Psoas muscle (tissue), 8 donors: ENCODE measurements around the gene RPS10. TPM values are rescaled to one million over a fixed set of nuclear protein-coding genes. Genes with fewer than 3 reads are reported as not detected.

Source experiments
- ATAC-seq, 4 donors: fragments of 200-7000 bp; cut with Tn5 transposase; one replicate each; pipeline ENCODE4 v1.9.1; 2020; ENCODE audit warnings: moderate library complexity in 3 of 4, mild to moderate bottlenecking in 2 of 4
- DNase-seq, 2 donors: peaks; one replicate each; pipeline ENCODE4 v3.0.0-alpha.2; 2020
- H3K27ac ChIP-seq: fragments of 200-600 bp; one replicate; pipeline ENCODE4 v1.8.0; 2022
- H3K27me3 ChIP-seq, 3 donors: fragments of 200-600 bp in 1 of 3; one replicate each; pipeline versions ENCODE4 v1.6.1 to v1.8.0; 2013 to 2022; ENCODE audit warnings: low read length in 2 of 3, mild to moderate bottlenecking in 2 of 3, moderate library complexity in 1 of 3; ENCODE audit not compliant: insufficient read depth in 3 of 3
- H3K36me3 ChIP-seq, 2 donors: fragments of 200-600 bp in 1 of 2; one replicate each; pipeline versions ENCODE4 v1.6.1 to v1.8.0; 2013 to 2022; ENCODE audit warnings: low read depth in 1 of 2, mild to moderate bottlenecking in 1 of 2, moderate library complexity in 1 of 2; ENCODE audit not compliant: insufficient read depth in 1 of 2
- H3K4me1 ChIP-seq: fragments of 200-600 bp; one replicate; pipeline ENCODE4 v1.8.0; 2022
- H3K4me3 ChIP-seq: fragments of 200-600 bp; one replicate; pipeline ENCODE4 v1.8.0; 2022; ENCODE audit warnings: mild to moderate bottlenecking
- H3K9me3 ChIP-seq: fragments of 200-600 bp; one replicate; pipeline ENCODE4 v1.8.0; 2022
- CTCF ChIP-seq: fragments of 200-600 bp; IDR thresholded peaks from one replicate; pipeline ENCODE4 v1.8.0; 2022; ENCODE audit warnings: antibody characterized with exemption
- WGBS, 3 donors: extraction: QIAGEN DNeasy Blood & Tissue Kit; methylation state at CpG; one replicate each; pipeline versions ENCODE4 v1.1.6 to v1.1.7; 2013; 5-methylcytosine and 5-hydroxymethylcytosine counted together
- intact Hi-C, 2 donors: fragments of 100-400 bp; cut with DNase I; formaldehyde crosslinking; loops; one replicate each; pipeline versions ENCODE4 v1.11.0 to v1.14.2; 2022
- polyA plus RNA-seq, 3 donors: library from polyadenylated mRNA; stranded (reverse); fragments of 200-250 nt; gene quantifications; one replicate each; pipeline ENCODE4 v1.2.3, GENCODE V29; 2013
- total RNA-seq, 4 donors: library from RNA; stranded (reverse); fragmentation: NEBNext Ultra II Directional in 2 of 4; extraction: Animal tissue kit (Norgen Biotek cat#: 25700) in 2 of 4; gene quantifications; one replicate each; pipeline versions ENCODE4 v1.2.1 to v1.2.4, GENCODE V29; 2021 to 2023
- donor health status: healthy with polysubstance abuse.
- donor health status: DM: no; HTN: no; CAD: no; lungs with moderate emphysema.
- donor health status: Bipolar disorder and iron deficiency.
- donor health status: healthy.
- donor health status: DM: yes; HTN: yes; CAD: no.
- donor health status: DM: no; HTN: no; CAD: no.
- donor health status: DM: no; HTN: no; CAD: no.
- donor health status: DM: yes; HTN: yes; CAD: no.

Gene RPS10
- total and polyA plus RNA-seq, 7 donors, result 601 to 2,522 (median 836) TPM

DNA sequence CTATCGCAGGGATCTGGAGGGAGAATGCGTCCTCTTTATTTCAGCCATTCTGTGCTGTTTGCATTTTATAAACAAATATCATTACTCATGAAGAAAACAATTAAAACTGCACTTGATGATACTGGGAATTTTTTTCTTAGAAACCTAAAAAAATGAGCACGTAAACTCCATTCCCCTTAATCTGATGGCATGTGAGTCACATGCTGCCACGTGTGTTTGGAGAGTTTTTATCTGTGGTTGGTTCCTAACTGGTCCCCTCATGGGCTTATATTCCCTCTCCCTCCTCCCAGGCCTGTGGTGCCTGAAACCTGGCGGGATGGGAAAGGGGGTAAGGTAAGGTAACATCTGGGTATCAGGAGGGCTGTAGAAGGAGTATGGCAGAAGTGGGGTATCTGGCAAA is 46.6 kb upstream of the RPS10 start:
- no peak for ATAC-seq

DNA sequence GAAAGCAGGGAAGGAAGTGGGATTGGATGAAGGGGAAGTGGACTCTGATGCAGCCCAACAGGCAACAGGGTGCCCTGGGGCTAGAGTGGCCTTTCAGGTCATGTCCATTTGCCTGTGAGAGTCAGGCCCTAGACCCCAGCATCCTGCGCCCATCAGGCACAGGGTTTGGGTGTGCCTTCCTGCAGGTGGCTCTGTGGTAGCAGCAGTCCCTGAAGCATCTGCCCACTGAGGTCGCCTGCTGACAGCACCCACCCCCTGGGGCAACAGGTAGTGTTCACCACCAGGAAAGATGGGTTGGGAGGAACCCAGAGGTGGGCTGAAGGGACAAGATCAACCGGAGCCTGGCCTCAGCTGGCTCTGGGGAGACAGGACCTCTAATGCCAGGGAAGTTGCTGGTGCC is 43.6 kb upstream of the RPS10 start:
- no peak overlapping the region for H3K4me3 ChIP-seq
- DNase-seq (no peak), ATAC-seq (no peak)
- no peaks in the 10 kb centered on the region for H3K4me1 ChIP-seq
- 76 to 78% (median 77%) methylated on average over 3 of the region's 3 CpGs for WGBS, 3 donors
- H3K27ac ChIP-seq, result no peak overlapping the region
- peaks cover 3% of the 10 kb centered on the region for H3K9me3 ChIP-seq
- H3K36me3 ChIP-seq, result no peaks in the 10 kb centered on the region
- intact Hi-C loops, result no loop called here
- no peak for TF ChIP-seq CTCF
- H3K27me3 ChIP-seq, result peaks cover 0 to 26% (median 6%) of the 10 kb centered on the region in 3 donors

More for the DNA sequence above, 46.6 kb upstream of the RPS10 start:
- intact Hi-C loops, result no loop called here
- no peak overlapping the region for H3K4me3 ChIP-seq
- no peaks in the 10 kb centered on the region for H3K27me3 ChIP-seq
- H3K27ac ChIP-seq, result no peak overlapping the region
- TF ChIP-seq CTCF, result no peak
- no peak for DNase-seq
- H3K4me1 ChIP-seq, result no peaks in the 10 kb centered on the region
- H3K36me3 ChIP-seq, result no peaks in the 10 kb centered on the region
- 88 to 95% (median 90%) methylated on average over 5 of the region's 5 CpGs for WGBS, 3 donors
- peaks cover 3% of the 10 kb centered on the region for H3K9me3 ChIP-seq

DNA sequence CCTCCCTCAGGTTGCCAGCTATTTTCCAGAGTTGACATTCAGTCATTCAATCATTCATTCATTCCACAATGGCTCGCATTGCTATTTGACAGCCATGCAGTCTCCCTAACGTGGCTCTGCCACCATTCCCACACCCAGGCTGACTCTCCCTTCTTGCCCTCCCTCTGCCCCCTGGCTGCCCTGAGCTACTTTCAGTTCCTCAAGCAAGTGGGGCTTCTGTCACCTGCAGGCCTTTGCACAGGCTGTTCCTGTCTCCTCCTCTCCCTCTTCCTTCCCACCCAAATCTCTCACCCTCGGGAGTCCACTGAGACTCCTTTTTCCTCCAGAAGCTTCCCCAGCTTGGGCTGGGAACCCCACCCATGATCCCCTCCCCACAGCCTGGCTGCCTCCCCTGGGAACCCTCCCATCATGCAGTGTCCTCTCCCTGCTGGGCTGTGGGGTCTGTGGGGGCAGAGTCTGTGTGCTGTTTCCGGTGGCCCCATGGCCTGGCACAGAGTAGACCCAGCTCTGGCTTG is 42.6 kb upstream of the RPS10 start:
- Histone ChIP-seq H3K9me3 (no peaks in the 10 kb centered on the region), H3K36me3 (no peaks in the 10 kb centered on the region), H3K27me3 (peaks cover 0 to 27% (median 6%) of the 10 kb centered on the region in 3 donors), H3K4me3 (no peak overlapping the region), H3K4me1 (no peaks in the 10 kb centered on the region), H3K27ac (no peak overlapping the region)
- WGBS, 3 donors, result 79 to 90% (median 86%) methylated on average over 4 of the region's 4 CpGs
- TF ChIP-seq CTCF, result no peak
- no peak for DNase-seq
- intact Hi-C loops, result no loop called here
- no peak for ATAC-seq

- no peak for TF ChIP-seq CTCF
- 21 to 28% (median 21%) methylated on average over 27 to 28 of the region's 28 CpGs for WGBS, 3 donors
- H3K9me3 ChIP-seq, result no peaks in the 10 kb centered on the region
- H3K4me3 ChIP-seq, result peak overlapping the region; percentile 58
- peaks cover 0 to 27% (median 6%) of the 10 kb centered on the region in 3 donors for H3K27me3 ChIP-seq
- intact Hi-C loops, result loop anchor here in 1 of 2 donors (1.0 kb wide), 1 partner anchor 13 kb away; no protein-coding TSS in a partner anchor
- no peak overlapping the region for H3K27ac ChIP-seq
- ATAC-seq (no peak), DNase-seq (no peak)
- no peaks in the 10 kb centered on the region for H3K4me1 ChIP-seq
- no peaks in the 10 kb centered on the region for H3K36me3 ChIP-seq
Observed at GRCh38 chr6:34466242-34467185, 40.6 kb upstream of the RPS10 start.
